ENCODE data around the gene RPTOR. TPM values are rescaled to one million over a fixed set of nuclear protein-coding genes. Genes with fewer than 3 reads are reported as not detected.
A peak's percentile ranks its signal among the peaks of the same experiment; 100 is the strongest.

RPTOR gene
- polyA plus RNA-seq, 4 donors: 3.2 to 16.5 (median 10.1) TPM

GRCh38 chr17:80605326-80606066, 60.9 kb downstream of the RPTOR start:
- Histone ChIP-seq H3K27me3 (ENCODE audit: control insufficient read depth in 3 of 3, insufficient read depth in 3 of 3, low read length in 3 of 3) (no peaks in the 10 kb centered on the region), H3K4me1 (ENCODE audit: control insufficient read depth in 3 of 3, insufficient read depth in 2 of 3, low read depth in 1 of 3, low read length in 2 of 3) (peaks cover under 1 to 18% (median 6%) of the 10 kb centered on the region in 3 donors), H3K4me3 (ENCODE audit: low read depth in 1 of 3, low read length in 3 of 3) (no peak overlapping the region), H3K36me3 (ENCODE audit: control insufficient read depth in 3 of 3, insufficient read depth in 2 of 3, low read depth in 1 of 3, low read length in 3 of 3) (peaks cover 0 to 15% (median 0%) of the 10 kb centered on the region in 3 donors), H3K27ac (ENCODE audit: low read depth in 1 of 3, low read length in 2 of 3) (no peak overlapping the region), H3K9me3 (ENCODE audit: control insufficient read depth in 2 of 2, insufficient read depth in 1 of 2, low read depth in 1 of 2, low read length in 1 of 2) (no peaks in the 10 kb centered on the region)
- WGBS, 3 donors: 67 to 71% (median 68%) methylated on average over 16 of the region's 16 CpGs
- peak in 1 of 2 donors; percentile 63 for DNase-seq
- FAIRE-seq: no peak

DNA sequence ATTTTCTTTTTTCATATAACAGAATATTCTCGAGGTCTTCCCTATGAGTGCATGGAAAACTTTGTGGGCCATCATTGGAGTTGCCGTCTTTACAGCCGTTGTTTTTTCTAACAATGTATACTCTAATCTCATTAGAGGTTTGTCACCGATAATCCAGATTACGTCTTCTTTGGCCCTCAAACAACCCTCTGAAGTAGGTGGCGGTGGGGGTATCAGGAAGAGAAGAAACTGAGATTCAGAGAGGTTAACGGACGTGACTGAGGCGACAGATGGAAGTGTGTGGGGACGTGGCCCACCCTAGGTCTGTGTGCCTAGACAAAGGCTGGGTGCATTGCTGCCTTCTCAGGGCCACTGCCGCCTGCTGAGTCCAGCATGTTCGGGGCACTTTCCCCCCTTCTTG, 63.7 kb downstream of the RPTOR start:
- no peaks in the 10 kb centered on the region for H3K27me3 ChIP-seq (ENCODE audit: control insufficient read depth in 3 of 3, insufficient read depth in 3 of 3, low read length in 3 of 3)
- H3K4me3 ChIP-seq (ENCODE audit: low read depth in 1 of 3, low read length in 3 of 3): no peak overlapping the region
- DNase-seq (no peak), FAIRE-seq (no peak)
- no peak overlapping the region for H3K27ac ChIP-seq (ENCODE audit: low read depth in 1 of 3, low read length in 2 of 3)
- no peaks in the 10 kb centered on the region for H3K9me3 ChIP-seq (ENCODE audit: control insufficient read depth in 2 of 2, insufficient read depth in 1 of 2, low read depth in 1 of 2, low read length in 1 of 2)
- peaks cover 0 to 7% (median 2%) of the 10 kb centered on the region in 3 donors for H3K4me1 ChIP-seq (ENCODE audit: control insufficient read depth in 3 of 3, insufficient read depth in 2 of 3, low read depth in 1 of 3, low read length in 2 of 3)
- WGBS, 3 donors: 97 to 98% (median 98%) methylated on average over 12 of the region's 12 CpGs
- peaks cover 0 to 7% (median 0%) of the 10 kb centered on the region in 3 donors for H3K36me3 ChIP-seq (ENCODE audit: control insufficient read depth in 3 of 3, insufficient read depth in 2 of 3, low read depth in 1 of 3, low read length in 3 of 3)

- Histone ChIP-seq H3K4me3 (ENCODE audit: low read depth in 1 of 3, low read length in 3 of 3) (no peak overlapping the region), H3K27ac (ENCODE audit: low read depth in 1 of 3, low read length in 2 of 3) (no peak overlapping the region), H3K36me3 (ENCODE audit: control insufficient read depth in 3 of 3, insufficient read depth in 2 of 3, low read depth in 1 of 3, low read length in 3 of 3) (peaks cover 0 to 6% (median 0%) of the 10 kb centered on the region in 3 donors), H3K4me1 (ENCODE audit: control insufficient read depth in 3 of 3, insufficient read depth in 2 of 3, low read depth in 1 of 3, low read length in 2 of 3) (no peaks in the 10 kb centered on the region), H3K27me3 (ENCODE audit: control insufficient read depth in 3 of 3, insufficient read depth in 3 of 3, low read length in 3 of 3) (no peaks in the 10 kb centered on the region), H3K9me3 (ENCODE audit: control insufficient read depth in 2 of 2, insufficient read depth in 1 of 2, low read depth in 1 of 2, low read length in 1 of 2) (no peaks in the 10 kb centered on the region)
- FAIRE-seq (no peak), DNase-seq (no peak)
- 90 to 96% (median 92%) methylated on average over 5 of the region's 5 CpGs for WGBS, 3 donors
Observed at GRCh38 chr17:80609757-80610156, 65.1 kb downstream of the RPTOR start.

DNA sequence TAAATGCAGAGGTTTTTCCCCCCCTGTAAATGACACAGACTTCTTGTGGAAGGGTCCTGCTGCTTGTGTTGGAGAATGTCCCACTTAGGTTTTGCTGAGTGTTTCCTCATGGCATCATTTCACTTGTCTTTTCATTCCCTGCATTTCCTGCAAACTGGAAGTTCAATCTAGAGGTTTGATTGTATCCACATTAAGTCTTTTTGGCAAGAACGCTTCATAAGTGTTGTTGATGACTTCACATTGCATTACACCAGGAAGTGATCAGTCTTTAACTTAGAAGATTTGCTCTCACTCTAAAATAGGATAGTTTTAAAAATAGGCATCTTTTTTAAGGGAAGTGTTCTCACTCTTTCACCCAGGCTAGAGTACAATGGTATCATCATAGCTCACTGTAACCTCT, 67.2 kb downstream of the RPTOR start:
- no peaks in the 10 kb centered on the region for H3K4me1 ChIP-seq (ENCODE audit: control insufficient read depth in 3 of 3, insufficient read depth in 2 of 3, low read depth in 1 of 3, low read length in 2 of 3)
- WGBS, 3 donors: 71 to 88% (median 83%) methylated on average over 1 of the region's 1 CpG
- peaks cover 0 to 8% (median 0%) of the 10 kb centered on the region in 3 donors for H3K36me3 ChIP-seq (ENCODE audit: control insufficient read depth in 3 of 3, insufficient read depth in 2 of 3, low read depth in 1 of 3, low read length in 3 of 3)
- no peak for FAIRE-seq
- no peak for DNase-seq
- no peak overlapping the region for H3K4me3 ChIP-seq (ENCODE audit: low read depth in 1 of 3, low read length in 3 of 3)
- no peaks in the 10 kb centered on the region for H3K9me3 ChIP-seq (ENCODE audit: control insufficient read depth in 2 of 2, insufficient read depth in 1 of 2, low read depth in 1 of 2, low read length in 1 of 2)
- H3K27me3 ChIP-seq (ENCODE audit: control insufficient read depth in 3 of 3, insufficient read depth in 3 of 3, low read length in 3 of 3): no peaks in the 10 kb centered on the region
- H3K27ac ChIP-seq (ENCODE audit: low read depth in 1 of 3, low read length in 2 of 3): no peak overlapping the region

- FAIRE-seq (no peak), DNase-seq (no peak)
- no peak overlapping the region for H3K4me3 ChIP-seq (ENCODE audit: low read depth in 1 of 3, low read length in 3 of 3)
- 84 to 90% (median 90%) methylated on average over 15 of the region's 15 CpGs for WGBS, 3 donors
- H3K9me3 ChIP-seq (ENCODE audit: control insufficient read depth in 2 of 2, insufficient read depth in 1 of 2, low read depth in 1 of 2, low read length in 1 of 2): no peaks in the 10 kb centered on the region
- H3K36me3 ChIP-seq (ENCODE audit: control insufficient read depth in 3 of 3, insufficient read depth in 2 of 3, low read depth in 1 of 3, low read length in 3 of 3): peaks cover 0 to 8% (median 0%) of the 10 kb centered on the region in 3 donors
- H3K4me1 ChIP-seq (ENCODE audit: control insufficient read depth in 3 of 3, insufficient read depth in 2 of 3, low read depth in 1 of 3, low read length in 2 of 3): no peaks in the 10 kb centered on the region
- H3K27me3 ChIP-seq (ENCODE audit: control insufficient read depth in 3 of 3, insufficient read depth in 3 of 3, low read length in 3 of 3): no peaks in the 10 kb centered on the region
- H3K27ac ChIP-seq (ENCODE audit: low read depth in 1 of 3, low read length in 2 of 3): no peak overlapping the region
Observed at GRCh38 chr17:80612997-80613731, 68.5 kb downstream of the RPTOR start.

DNA sequence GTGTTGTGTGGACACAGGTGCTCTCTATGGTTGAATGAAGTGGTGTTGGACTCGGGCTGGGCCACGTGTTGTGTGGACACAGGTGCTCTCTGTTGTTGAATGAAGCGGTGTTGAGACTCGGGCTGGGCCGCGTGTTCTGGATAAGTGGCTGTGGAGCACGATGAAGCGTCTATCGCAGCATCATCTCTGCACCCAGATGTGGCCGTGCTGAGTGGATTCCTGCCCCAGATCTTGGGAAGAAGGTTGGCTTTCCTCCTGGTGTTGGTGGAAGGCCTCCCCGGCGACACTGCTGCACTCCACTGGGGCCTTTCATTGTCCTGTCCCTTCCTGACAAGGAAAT, 69.1 kb downstream of the RPTOR start:
- DNase-seq (no peak), FAIRE-seq (no peak)
- 90 to 95% (median 94%) methylated on average over 12 of the region's 12 CpGs for WGBS, 3 donors
- no peak overlapping the region for H3K27ac ChIP-seq (ENCODE audit: low read depth in 1 of 3, low read length in 2 of 3)
- no peaks in the 10 kb centered on the region for H3K9me3 ChIP-seq (ENCODE audit: control insufficient read depth in 2 of 2, insufficient read depth in 1 of 2, low read depth in 1 of 2, low read length in 1 of 2)
- no peaks in the 10 kb centered on the region for H3K27me3 ChIP-seq (ENCODE audit: control insufficient read depth in 3 of 3, insufficient read depth in 3 of 3, low read length in 3 of 3)
- H3K4me3 ChIP-seq (ENCODE audit: low read depth in 1 of 3, low read length in 3 of 3): no peak overlapping the region
- peaks cover 0 to 5% (median 0%) of the 10 kb centered on the region in 3 donors for H3K36me3 ChIP-seq (ENCODE audit: control insufficient read depth in 3 of 3, insufficient read depth in 2 of 3, low read depth in 1 of 3, low read length in 3 of 3)
- peaks cover 0 to 2% (median 0%) of the 10 kb centered on the region in 3 donors for H3K4me1 ChIP-seq (ENCODE audit: control insufficient read depth in 3 of 3, insufficient read depth in 2 of 3, low read depth in 1 of 3, low read length in 2 of 3)

- WGBS, 3 donors: 85 to 89% (median 89%) methylated on average over 12 of the region's 12 CpGs
- Histone ChIP-seq H3K9me3 (ENCODE audit: control insufficient read depth in 2 of 2, insufficient read depth in 1 of 2, low read depth in 1 of 2, low read length in 1 of 2) (no peaks in the 10 kb centered on the region), H3K36me3 (ENCODE audit: control insufficient read depth in 3 of 3, insufficient read depth in 2 of 3, low read depth in 1 of 3, low read length in 3 of 3) (peaks cover 0 to 2% (median 0%) of the 10 kb centered on the region in 3 donors), H3K27ac (ENCODE audit: low read depth in 1 of 3, low read length in 2 of 3) (no peak overlapping the region), H3K4me1 (ENCODE audit: control insufficient read depth in 3 of 3, insufficient read depth in 2 of 3, low read depth in 1 of 3, low read length in 2 of 3) (peaks cover 0 to 2% (median 0%) of the 10 kb centered on the region in 3 donors), H3K27me3 (ENCODE audit: control insufficient read depth in 3 of 3, insufficient read depth in 3 of 3, low read length in 3 of 3) (no peaks in the 10 kb centered on the region), H3K4me3 (ENCODE audit: low read depth in 1 of 3, low read length in 3 of 3) (no peak overlapping the region)
- DNase-seq (no peak), FAIRE-seq (no peak)
Observed at GRCh38 chr17:80614332-80615047, 69.9 kb downstream of the RPTOR start.

- Histone ChIP-seq H3K4me1 (ENCODE audit: control insufficient read depth in 3 of 3, insufficient read depth in 2 of 3, low read depth in 1 of 3, low read length in 2 of 3) (peaks cover 0 to 2% (median 0%) of the 10 kb centered on the region in 3 donors), H3K27me3 (ENCODE audit: control insufficient read depth in 3 of 3, insufficient read depth in 3 of 3, low read length in 3 of 3) (no peaks in the 10 kb centered on the region), H3K4me3 (ENCODE audit: low read depth in 1 of 3, low read length in 3 of 3) (no peak overlapping the region), H3K27ac (ENCODE audit: low read depth in 1 of 3, low read length in 2 of 3) (no peak overlapping the region), H3K9me3 (ENCODE audit: control insufficient read depth in 2 of 2, insufficient read depth in 1 of 2, low read depth in 1 of 2, low read length in 1 of 2) (no peaks in the 10 kb centered on the region), H3K36me3 (ENCODE audit: control insufficient read depth in 3 of 3, insufficient read depth in 2 of 3, low read depth in 1 of 3, low read length in 3 of 3) (peaks cover 0 to 5% (median 0%) of the 10 kb centered on the region in 3 donors)
- 87 to 90% (median 90%) methylated on average over 4 of the region's 4 CpGs for WGBS, 3 donors
- FAIRE-seq (no peak), DNase-seq (no peak)
Observed at GRCh38 chr17:80615376-80615775, 70.7 kb downstream of the RPTOR start.

Data from small intestine (tissue), 7 donors.